LNCaP clone FGC (cell line): ENCODE results near the gene ADD2.

Experiments used
- DNase-seq: peaks from one replicate; pipeline ENCODE4 v3.0.0-alpha.2; 2011; ENCODE audit warnings: low read depth
- H3K4me3 ChIP-seq: 2 replicates; pipeline ENCODE4 v1.5.1; 2011; ENCODE audit warnings: mild to moderate bottlenecking, low read depth, low read length, control low read depth
- TF ChIP-seq, protein P1 (sequence below): IDR thresholded peaks from 2 replicates; pipeline ENCODE4 v1.5.1; 2012; ENCODE audit warnings: mild to moderate bottlenecking; ENCODE audit not compliant: control insufficient read depth, insufficient read depth; ENCODE audit errors: extremely low read depth

Gene ADD2

DNA sequence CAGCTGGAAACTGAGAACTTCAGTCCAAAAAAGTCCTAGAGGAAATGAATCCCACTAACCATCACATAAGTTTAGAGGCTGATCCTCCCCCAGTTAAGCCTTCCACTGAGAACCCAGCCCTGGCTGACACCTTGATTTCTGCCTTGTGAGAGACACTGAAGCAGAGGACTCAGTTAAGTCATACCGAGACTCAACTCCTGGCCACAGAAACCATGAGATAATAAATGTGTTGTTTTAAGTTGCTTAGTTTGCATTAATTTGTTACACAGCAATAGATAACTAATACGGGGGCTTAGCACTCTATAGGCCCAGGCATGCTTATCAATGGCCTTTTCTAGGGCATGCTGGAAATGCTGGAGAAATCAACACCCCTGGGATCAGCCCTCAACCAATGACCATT, 3.4 kb upstream of the ADD2 start:
- TF ChIP-seq, protein P1, sequence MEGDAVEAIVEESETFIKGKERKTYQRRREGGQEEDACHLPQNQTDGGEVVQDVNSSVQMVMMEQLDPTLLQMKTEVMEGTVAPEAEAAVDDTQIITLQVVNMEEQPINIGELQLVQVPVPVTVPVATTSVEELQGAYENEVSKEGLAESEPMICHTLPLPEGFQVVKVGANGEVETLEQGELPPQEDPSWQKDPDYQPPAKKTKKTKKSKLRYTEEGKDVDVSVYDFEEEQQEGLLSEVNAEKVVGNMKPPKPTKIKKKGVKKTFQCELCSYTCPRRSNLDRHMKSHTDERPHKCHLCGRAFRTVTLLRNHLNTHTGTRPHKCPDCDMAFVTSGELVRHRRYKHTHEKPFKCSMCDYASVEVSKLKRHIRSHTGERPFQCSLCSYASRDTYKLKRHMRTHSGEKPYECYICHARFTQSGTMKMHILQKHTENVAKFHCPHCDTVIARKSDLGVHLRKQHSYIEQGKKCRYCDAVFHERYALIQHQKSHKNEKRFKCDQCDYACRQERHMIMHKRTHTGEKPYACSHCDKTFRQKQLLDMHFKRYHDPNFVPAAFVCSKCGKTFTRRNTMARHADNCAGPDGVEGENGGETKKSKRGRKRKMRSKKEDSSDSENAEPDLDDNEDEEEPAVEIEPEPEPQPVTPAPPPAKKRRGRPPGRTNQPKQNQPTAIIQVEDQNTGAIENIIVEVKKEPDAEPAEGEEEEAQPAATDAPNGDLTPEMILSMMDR, result no peak
- no peak overlapping the region for H3K4me3 ChIP-seq
- DNase-seq, result no peak

DNA sequence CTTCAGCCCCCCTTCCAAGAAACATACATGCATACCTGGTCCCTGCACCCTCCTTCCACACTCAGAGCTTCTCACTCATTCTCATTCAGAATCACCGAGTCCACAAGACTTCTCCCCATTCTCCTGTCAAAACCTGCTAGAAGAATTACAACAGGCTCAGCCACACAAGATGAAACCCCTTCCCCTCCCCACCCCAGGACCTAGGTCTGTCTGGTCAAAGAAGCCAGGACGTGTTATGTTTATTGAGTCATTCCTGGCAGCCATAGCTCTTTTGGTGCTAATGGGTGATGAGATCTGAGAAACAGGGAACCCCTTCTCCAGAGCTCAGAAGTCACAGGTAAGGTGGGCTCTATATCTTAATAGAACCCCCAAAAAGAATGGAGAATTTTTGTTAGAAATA, 1.4 kb upstream of the ADD2 start:
- TF ChIP-seq, protein P1, result no peak
- DNase-seq, result no peak
- H3K4me3 ChIP-seq, result no peak overlapping the region

DNA sequence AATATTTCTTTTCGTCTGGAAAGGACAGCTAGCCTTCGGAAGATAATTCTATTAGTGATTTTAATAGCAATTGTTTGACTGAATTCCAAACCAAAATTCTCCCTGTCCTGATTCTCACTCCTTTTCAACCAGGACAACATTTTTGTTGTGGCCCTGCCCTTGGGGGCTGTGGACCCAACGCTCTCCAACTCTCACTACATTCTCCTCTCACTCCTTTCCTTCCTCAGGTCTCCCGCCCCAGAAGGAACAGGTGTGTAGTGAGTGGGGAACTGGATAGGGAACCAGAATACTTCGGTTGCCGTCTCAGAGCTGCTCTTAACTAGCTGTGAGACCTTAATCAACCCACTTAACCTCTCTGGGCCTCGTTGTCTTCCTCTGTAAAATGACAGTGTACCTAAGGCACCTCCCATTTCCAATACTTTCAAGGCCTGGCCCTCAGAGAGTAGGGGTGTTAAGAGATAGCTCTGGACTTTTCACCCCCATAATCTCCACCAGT, 638 bp upstream of the ADD2 start:
- no peak overlapping the region for H3K4me3 ChIP-seq
- TF ChIP-seq, protein P1, result no peak

DNA sequence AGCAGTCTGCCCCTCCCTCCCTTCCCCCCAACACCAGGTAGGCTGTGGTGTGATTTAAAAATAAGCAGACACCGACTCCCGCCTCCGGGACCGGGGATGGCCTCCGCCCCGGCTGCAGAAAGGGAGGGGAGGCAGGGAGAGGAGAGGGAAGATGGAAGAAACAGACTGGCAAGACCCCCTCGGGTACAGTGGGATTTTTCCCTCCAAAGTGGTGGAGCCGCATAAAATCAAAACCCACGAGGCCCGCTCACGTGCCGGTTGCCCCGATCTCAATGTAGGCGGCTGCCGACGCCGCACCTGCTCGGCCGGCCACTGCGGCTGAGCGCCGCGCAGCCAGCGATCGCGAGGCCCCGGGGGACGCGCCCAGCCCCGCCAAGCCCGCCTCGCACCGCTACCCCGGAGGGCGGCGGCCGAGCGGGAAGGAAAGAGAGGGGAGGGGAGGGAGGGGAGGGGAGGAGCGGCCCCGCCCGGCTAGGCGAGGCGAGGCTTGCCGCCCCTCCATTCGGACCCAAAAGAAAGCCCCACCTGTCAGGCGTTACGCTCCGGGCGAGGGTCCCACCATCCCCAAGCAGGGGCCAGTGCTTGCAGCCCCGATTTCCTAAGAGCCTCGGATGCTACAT, 811 bp downstream of the ADD2 start:
- no peak for DNase-seq
- TF ChIP-seq, protein P1, result no peak
- peak overlapping the region; percentile 30 for H3K4me3 ChIP-seq

More for the DNA sequence above, 638 bp upstream of the ADD2 start:
- DNase-seq, result no peak

DNA sequence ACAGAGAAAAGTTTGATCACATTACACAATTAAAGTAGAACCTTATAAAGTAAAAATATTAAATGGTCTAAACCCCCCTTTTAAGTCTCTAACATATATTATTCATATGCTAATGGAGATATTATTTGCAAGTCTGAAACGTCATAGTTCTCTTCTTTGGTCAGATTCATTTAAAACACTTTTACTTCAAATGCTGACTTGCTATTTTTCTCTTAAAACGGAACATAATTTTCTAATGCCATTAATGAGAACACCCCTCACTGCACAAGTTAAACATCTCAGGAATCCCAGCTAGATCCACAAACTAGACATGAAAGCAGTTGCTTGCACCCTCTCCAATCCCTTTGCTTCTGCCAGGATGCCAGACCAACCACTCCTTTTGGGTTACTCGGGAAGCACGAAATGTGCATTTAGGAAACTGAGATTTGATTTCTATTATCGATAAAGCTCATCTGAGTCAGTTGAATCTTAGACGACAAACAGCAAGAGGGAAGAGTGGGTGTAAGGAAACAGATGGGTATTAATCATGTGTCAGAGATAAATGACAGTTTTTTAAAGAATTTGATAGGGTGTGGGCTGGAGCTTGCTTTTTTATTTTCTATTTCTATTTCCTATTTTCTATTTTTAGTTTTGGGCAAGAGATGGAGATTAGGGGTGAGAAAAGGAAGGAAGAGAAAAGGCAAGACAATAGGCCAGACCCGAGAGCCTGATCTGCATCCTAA, 1.5 kb downstream of the ADD2 start:
- TF ChIP-seq, protein P1, result no peak
- H3K4me3 ChIP-seq, result no peak overlapping the region
- DNase-seq, result no peak

DNA sequence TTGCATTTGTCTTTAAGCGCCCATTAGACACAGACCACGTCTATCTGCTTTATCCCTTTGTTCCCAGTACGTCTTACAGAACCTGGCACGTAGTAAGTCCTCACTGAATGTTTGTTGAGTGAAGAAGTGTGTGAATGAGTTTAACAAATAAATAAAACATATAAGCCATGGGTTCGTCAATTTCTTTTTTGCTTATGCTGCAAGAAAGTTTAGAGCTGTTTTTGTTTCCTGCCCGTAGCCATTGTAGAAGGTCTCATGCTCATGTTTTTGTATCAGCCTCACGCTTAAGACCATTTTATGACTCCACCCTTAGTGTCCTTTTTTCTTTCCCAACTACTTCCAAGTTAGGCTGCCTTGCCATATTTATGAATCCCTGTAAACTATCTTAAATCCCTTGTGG, 2.5 kb downstream of the ADD2 start:
- TF ChIP-seq, protein P1, result no peak
- H3K4me3 ChIP-seq, result no peak overlapping the region
- DNase-seq, result no peak
